ENCODE data around the gene RNU5B-1.

The RNU5B-1 gene

GRCh38 chr15:65330934-65331645 lies 26.6 kb downstream of the RNU5B-1 start:
- DNase-seq (ENCODE audit: low read depth): no peak
- no peak overlapping the region for H3K4me3 ChIP-seq (ENCODE audit: control insufficient read depth, low read depth, low read length)
- TF ChIP-seq CTCF (IDR thresholded peaks at IDR 0.05; ENCODE audit: control insufficient read depth, insufficient read depth, low read depth, low read length, missing control alignments): no peak

- TF ChIP-seq CTCF (IDR thresholded peaks at IDR 0.05; ENCODE audit: control insufficient read depth, insufficient read depth, low read depth, low read length, missing control alignments): no peak
- H3K4me3 ChIP-seq (ENCODE audit: control insufficient read depth, low read depth, low read length): no peak overlapping the region
- no peak for DNase-seq (ENCODE audit: low read depth)
Observed at GRCh38 chr15:65331811-65332210, 27.3 kb downstream of the RNU5B-1 start.

- TF ChIP-seq CTCF (IDR thresholded peaks at IDR 0.05; ENCODE audit: control insufficient read depth, insufficient read depth, low read depth, low read length, missing control alignments): no peak
- no peak for DNase-seq (ENCODE audit: low read depth)
- no peak overlapping the region for H3K4me3 ChIP-seq (ENCODE audit: control insufficient read depth, low read depth, low read length)
Observed at GRCh38 chr15:65332391-65333147, 28.1 kb downstream of the RNU5B-1 start.

GRCh38 chr15:65333148-65333820 lies 28.8 kb downstream of the RNU5B-1 start:
- no peak overlapping the region for H3K4me3 ChIP-seq (ENCODE audit: control insufficient read depth, low read depth, low read length)
- no peak for DNase-seq (ENCODE audit: low read depth)
- no peak for TF ChIP-seq CTCF (IDR thresholded peaks at IDR 0.05; ENCODE audit: control insufficient read depth, insufficient read depth, low read depth, low read length, missing control alignments)

- no peak overlapping the region for H3K4me3 ChIP-seq (ENCODE audit: control insufficient read depth, low read depth, low read length)
- no peak for TF ChIP-seq CTCF (IDR thresholded peaks at IDR 0.05; ENCODE audit: control insufficient read depth, insufficient read depth, low read depth, low read length, missing control alignments)
- DNase-seq (ENCODE audit: low read depth): no peak
Observed at GRCh38 chr15:65333856-65334255, 29.4 kb downstream of the RNU5B-1 start.

GRCh38 chr15:65334586-65335231 lies 30.2 kb downstream of the RNU5B-1 start:
- H3K4me3 ChIP-seq (ENCODE audit: control insufficient read depth, low read depth, low read length): no peak overlapping the region
- no peak for TF ChIP-seq CTCF (IDR thresholded peaks at IDR 0.05; ENCODE audit: control insufficient read depth, insufficient read depth, low read depth, low read length, missing control alignments)
- no peak for DNase-seq (ENCODE audit: low read depth)

Measured in AG09309 (cell line).